SJSA1 (cell line): ENCODE measurements around the gene DMC1. TPM values are rescaled to one million over a fixed set of nuclear protein-coding genes. Genes with fewer than 3 reads are reported as not detected.
A peak's percentile ranks its signal among the peaks of the same experiment; 100 is the strongest.
"Not testable (repeated sequence)": the region's sequence is repeated elsewhere in the genome, so short reads cannot be mapped to it uniquely, and the experiment has no call there.

Experiments
- DNase-seq, 2 experiments: peaks; one replicate each; pipeline ENCODE4 v3.0.0-alpha.2; 2015 to 2020; ENCODE audit warnings: low spot score in 2 of 2, low read depth in 1 of 2
- H3K27ac ChIP-seq: fragments of 250-450 bp; sonication (Bioruptor Pico); 2 replicates; pipeline ENCODE4 v1.5.1; 2020; ENCODE audit warnings: mild to moderate bottlenecking, moderate library complexity
- H3K27me3 ChIP-seq: fragments of 250-450 bp; sonication (Bioruptor Pico); replicated peaks from 2 replicates; pipeline ENCODE4 v1.5.1; 2020; ENCODE audit warnings: mild to moderate bottlenecking, moderate library complexity
- H3K36me3 ChIP-seq: fragments of 250-450 bp; sonication (Bioruptor Pico); 2 replicates; pipeline ENCODE4 v1.5.1; 2020; ENCODE audit warnings: mild to moderate bottlenecking
- H3K4me1 ChIP-seq: fragments of 250-450 bp; sonication (Bioruptor Pico); replicated peaks from 2 replicates; pipeline ENCODE4 v1.6.1; 2021; ENCODE audit warnings: mild to moderate bottlenecking
- H3K4me3 ChIP-seq: fragments of 250-450 bp; sonication (Bioruptor Pico); 2 replicates; pipeline ENCODE4 v1.5.1; 2020; ENCODE audit warnings: mild to moderate bottlenecking
- H3K9me3 ChIP-seq: fragments of 250-450 bp; sonication (Bioruptor Pico); replicated peaks from 2 replicates; pipeline ENCODE4 v1.5.1; 2020; ENCODE audit warnings: mild to moderate bottlenecking
- total RNA-seq: library from RNA; depleted of rRNA; stranded (reverse); fragments of >200 nt; shearing (Covaris generic); gene quantifications from 2 replicates; pipeline ENCODE4 v1.2.3, GENCODE V29; 2014

The DMC1 gene
- total RNA-seq, 1 experiment from 2014 or later, result not detected

DNA sequence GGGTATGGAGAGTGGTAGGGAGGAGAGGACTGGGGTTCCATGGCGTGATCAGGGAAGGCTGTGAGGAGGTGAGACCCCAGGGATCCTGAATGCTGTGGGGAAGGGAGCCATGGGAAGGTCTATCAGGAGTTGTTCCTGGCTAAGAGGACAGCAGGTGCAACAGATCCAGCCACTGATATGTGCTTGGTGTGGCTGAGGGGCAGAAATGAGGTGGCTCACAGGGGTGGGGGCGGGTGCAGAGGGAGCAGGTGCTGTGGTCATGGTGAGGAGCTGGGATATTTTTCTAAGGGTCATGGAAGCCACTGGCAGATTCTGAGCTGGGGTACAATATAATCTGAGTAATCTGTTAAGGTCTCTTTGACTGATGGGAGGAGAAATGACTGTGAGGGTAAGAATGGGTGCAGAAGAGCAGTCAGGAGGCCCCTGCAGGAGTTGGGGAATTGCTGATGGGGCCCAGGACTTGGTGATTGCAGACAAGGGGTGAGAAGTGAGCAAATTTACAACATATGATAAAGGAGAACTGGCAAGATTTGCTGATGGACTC is 31.3 kb upstream of the DMC1 start:
- DNase-seq, result no peak
- H3K4me3 ChIP-seq, result no peak overlapping the region
- H3K36me3 ChIP-seq, result no peaks in the 10 kb centered on the region
- no peaks in the 10 kb centered on the region for H3K9me3 ChIP-seq
- H3K4me1 ChIP-seq, result peaks cover 4% of the 10 kb centered on the region
- peaks cover 3% of the 10 kb centered on the region; the same call in 1 of the 2 replicates for H3K27me3 ChIP-seq
- no peak overlapping the region for H3K27ac ChIP-seq

DNA sequence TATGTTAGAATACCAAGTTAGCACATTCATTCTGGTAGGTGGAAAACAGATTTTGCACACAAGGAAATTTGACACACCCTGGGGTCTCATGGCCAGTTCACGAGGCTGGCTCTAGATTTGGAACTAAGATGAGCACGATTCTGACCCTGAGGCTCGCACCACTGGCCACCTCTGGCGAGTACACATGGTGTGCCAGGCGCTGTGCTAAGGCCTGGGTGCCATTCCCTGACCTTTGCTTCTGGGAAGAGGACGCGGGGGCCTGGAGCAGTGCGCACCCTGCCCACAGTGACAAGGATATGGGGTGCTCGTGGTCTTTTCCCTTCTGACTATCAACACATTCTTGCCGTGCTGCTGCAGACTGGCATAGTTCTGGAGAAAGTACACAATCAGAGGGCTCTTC is 29.5 kb upstream of the DMC1 start:
- no peaks in the 10 kb centered on the region for H3K9me3 ChIP-seq
- no peak for DNase-seq
- H3K36me3 ChIP-seq, result no peaks in the 10 kb centered on the region
- H3K27ac ChIP-seq, result no peak overlapping the region
- H3K4me1 ChIP-seq, result peaks cover 11% of the 10 kb centered on the region
- H3K27me3 ChIP-seq, result peaks cover 3% of the 10 kb centered on the region; the same call in 1 of the 2 replicates
- H3K4me3 ChIP-seq, result no peak overlapping the region

DNA sequence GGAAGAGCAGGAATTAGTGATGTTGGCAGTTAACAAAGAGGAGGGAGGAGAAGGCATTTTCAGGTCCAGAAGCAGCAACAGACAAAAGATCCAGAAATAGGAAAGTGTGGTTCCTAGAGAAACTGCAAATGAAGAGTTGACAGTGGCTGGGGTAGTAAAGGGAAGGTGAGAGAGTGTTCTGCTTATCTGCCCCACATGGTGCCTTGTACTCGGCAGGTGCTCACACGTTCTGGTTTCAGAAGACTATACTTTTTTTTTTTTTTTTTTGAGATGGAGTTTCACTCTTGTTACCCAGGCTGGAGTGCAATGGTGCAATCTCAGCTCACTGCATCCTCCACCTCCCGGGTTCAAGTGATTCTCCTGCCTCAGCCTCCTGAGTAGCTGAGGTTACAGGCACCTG is 12.9 kb upstream of the DMC1 start:
- H3K36me3 ChIP-seq, DNase-seq, H3K4me1 ChIP-seq, H3K9me3 ChIP-seq, H3K27ac ChIP-seq, H3K27me3 ChIP-seq, H3K4me3 ChIP-seq: not testable (repeated sequence)

DNA sequence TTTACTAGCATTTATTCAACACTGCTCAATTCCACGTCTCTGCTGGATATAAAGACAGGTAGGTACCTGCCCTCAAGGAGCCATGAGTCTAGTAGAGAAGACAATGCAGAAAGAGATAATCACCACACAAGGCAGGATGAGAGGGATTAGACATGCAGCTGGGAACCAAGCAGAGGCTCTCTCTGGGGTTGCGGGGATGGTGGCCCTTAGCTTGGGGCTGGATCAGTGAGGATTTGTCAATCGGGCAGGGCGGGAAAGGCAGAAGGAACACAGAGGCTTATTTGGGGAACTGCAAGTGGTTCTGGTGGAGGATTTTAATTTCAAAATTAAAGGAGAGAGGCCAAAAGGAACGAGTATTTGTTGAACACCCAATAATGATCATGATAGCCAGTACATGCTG is 8.5 kb upstream of the DMC1 start:
- H3K27me3 ChIP-seq, result 0 out of 2 replicates have a peak, but pooled peaks cover 9% of the 10 kb centered on the region
- H3K9me3 ChIP-seq, result no peaks in the 10 kb centered on the region
- no peak for DNase-seq
- H3K4me1 ChIP-seq, result no peaks in the 10 kb centered on the region
- no peaks in the 10 kb centered on the region for H3K36me3 ChIP-seq
- no peak overlapping the region for H3K27ac ChIP-seq
- no peak overlapping the region for H3K4me3 ChIP-seq

DNA sequence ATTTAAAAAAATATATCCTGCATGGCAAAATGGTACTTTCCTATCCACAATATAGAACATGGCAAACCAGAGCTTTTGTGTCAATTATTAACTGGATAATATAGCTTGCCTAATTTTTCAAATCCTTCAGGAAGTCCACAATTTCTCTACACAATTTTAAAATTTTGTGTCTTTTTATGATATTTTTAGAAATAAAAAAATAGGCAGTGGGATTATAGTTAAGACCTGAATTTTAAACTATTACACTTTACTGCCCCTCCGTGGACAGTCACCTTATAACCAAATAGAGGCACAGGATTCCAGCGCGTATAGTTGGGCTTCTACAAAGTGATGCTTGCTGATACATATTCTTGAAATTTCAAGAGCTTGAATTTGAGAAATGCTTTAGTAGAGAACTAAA is 2.1 kb upstream of the DMC1 start:
- Histone ChIP-seq H3K27ac (no peak overlapping the region), H3K27me3 (no peaks in the 10 kb centered on the region), H3K9me3 (no peaks in the 10 kb centered on the region), H3K36me3 (no peaks in the 10 kb centered on the region), H3K4me1 (peaks cover 13% of the 10 kb centered on the region), H3K4me3 (no peak overlapping the region)
- DNase-seq, result peak in 1 of 2 experiments; percentile 25

DNA sequence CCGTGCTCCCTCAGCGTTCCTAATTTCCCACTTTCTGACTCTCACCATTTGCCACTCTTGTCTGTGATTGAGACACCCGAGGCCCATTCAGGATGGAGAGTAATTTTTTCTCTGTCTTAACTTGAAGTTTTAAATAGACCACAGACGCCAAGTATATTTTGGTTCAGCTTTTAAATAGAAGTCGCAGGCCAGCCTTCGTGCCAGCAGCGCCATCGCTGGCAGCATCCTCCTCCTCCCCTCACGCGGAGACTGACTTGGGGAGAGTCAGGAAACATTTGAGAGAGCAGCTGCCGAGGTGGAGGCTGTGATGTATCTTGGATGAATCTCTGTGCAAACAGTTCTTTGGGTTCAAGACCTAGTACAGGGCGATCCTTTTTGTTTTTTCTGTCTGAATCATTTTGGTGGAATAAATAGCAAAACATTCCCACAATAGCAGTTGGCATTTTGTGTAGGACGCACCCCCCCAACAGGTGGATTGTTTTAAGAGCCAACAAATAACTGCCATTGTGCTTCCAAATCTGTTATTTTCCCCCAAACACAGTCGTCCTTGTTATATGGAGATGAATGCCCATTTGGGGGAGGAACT is 889 bp upstream of the DMC1 start:
- DNase-seq, result peak in 1 of 2 experiments; percentile 29
- Histone ChIP-seq H3K27me3 (no peaks in the 10 kb centered on the region), H3K36me3 (no peaks in the 10 kb centered on the region), H3K4me3 (peak overlapping the region; percentile 41), H3K27ac (no peak overlapping the region), H3K4me1 (peaks cover 13% of the 10 kb centered on the region), H3K9me3 (no peaks in the 10 kb centered on the region)

DNA sequence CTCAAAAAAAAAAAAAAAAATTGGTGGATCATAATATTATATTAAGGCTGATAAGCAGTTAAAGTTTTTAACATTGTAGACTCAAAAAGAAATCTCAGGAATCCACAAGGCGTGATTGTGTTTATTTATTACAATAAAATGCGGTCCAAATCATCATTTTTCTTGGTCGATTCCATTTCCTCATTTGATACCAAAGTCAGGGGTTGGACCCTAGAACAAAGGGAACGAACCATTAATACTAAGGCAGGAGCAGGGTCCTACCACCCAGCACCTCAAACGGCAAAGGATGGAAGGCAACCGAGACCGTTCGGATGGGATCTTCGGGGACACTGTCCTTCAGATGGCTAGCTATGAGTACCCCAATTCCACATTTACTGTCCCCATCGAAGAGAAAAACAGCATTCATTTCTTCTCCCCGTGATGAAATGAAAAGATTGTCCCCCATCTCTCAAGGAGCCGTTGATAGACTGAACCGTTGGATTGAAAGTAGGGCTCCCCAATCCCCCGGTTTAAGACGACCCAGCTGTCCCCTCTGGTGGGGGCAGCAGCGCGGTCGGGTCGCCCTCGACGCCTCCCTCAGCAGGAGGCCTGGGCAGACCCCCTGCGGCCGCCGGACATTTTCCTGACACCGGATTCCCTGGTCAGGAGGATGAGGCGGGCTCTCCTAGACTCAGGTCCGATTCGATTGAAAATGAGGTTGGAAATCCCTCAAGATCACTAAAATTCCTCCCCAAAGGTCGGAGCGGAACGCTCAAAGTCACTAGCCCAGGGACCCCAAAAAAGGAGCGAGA is 607 bp downstream of the DMC1 start:
- no peak overlapping the region for H3K27ac ChIP-seq
- no peak for DNase-seq
- no peaks in the 10 kb centered on the region for H3K9me3 ChIP-seq
- H3K4me1 ChIP-seq, result peaks cover 13% of the 10 kb centered on the region
- no peaks in the 10 kb centered on the region for H3K27me3 ChIP-seq
- no peaks in the 10 kb centered on the region for H3K36me3 ChIP-seq
- H3K4me3 ChIP-seq, result no peak overlapping the region

DNA sequence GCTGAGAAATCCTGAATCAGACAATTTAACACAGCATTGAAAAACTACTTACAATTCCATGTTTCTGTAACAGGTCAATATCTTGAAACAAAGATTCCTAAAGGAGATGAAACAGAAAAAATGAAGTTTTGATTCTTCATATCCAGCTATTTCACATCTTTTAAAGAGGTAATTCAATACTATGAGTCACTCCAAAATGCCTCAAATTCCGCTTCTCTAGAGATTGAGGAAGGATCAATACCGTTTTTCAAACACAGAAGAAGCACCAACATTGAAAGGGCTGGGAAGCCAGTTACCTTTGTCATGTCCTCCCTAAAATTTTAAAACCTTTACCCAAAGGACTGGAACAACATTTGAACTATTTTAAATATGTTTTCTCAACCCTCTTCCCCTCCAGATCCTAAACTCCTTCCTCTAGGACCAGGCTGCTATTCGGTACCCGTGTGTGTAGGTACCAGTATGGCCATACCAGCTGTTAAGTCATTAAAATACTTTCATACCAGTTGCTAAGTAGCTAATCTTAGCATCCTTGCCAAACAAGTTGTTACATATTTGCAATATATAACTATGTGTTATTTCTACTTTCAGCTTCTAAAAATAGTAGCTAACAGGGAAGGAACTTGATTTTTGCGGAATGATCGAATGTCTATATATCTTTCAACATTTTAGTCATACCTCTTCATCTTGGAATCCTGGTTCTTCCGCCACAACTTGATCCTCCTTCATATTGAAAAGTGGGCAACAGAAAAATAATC is 2.3 kb downstream of the DMC1 start:
- Histone ChIP-seq H3K4me1 (peaks cover 13% of the 10 kb centered on the region), H3K27me3 (no peaks in the 10 kb centered on the region), H3K9me3 (no peaks in the 10 kb centered on the region), H3K27ac (no peak overlapping the region), H3K4me3 (no peak overlapping the region), H3K36me3 (no peaks in the 10 kb centered on the region)
- DNase-seq, result no peak

DNA sequence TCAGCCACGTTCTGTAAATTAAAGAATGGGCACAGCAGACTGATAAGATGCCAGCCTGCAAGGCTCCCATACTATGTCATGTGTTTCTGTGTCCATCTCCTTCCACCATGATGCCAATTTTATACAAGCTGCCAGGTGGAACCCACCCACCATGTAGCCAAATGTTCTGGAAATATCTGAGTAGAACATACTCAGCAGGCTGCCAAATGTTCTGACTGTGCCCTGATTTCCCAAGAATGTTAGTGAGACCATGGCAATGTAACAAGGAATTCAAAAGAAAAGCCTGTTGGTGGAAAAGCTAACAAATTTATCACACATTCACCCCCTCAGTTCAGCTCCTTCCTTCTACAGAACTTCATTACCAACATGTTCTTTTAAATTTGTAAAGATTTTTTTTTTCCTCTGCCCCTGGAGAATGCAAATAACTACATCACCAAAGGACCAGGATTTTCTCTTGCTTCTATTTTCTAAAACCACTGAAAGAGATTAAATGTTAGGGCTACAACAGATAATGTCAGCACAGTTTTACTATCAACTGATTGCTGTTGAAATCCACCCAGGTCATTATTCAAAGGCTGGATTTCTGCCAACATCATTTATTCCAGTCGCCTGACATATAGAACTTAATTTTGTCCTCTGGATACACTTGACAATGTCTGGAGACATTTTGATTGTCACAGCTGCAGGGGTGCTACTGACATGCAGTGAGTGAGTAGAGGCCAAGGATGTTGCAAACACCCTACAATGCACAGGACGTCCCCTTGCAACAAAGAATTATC is 3.1 kb downstream of the DMC1 start:
- no peak overlapping the region for H3K4me3 ChIP-seq
- DNase-seq, result no peak

DNA sequence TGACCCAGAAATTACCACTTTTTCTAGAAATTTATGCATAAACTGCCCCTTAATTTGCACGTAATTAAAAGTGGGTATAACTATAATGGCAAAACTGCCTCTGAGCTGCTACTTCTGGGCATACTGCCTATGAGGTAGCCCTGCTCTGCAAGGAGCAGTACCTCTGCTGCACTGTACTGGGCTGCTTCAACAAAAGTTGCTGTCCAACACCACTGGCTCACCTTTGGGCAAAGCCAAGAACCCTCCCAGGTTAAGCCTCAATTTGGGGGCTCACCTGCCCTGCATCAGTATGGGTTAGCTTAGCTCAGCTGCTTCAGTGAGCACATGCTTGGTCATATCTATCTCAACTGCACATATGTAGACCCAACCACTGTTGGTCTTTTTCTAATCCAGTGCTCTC is 4.5 kb downstream of the DMC1 start:
- no peak for DNase-seq
- H3K9me3 ChIP-seq, result no peaks in the 10 kb centered on the region
- peaks cover 4% of the 10 kb centered on the region for H3K27me3 ChIP-seq
- H3K27ac ChIP-seq, result no peak overlapping the region
- no peak overlapping the region for H3K4me3 ChIP-seq
- H3K4me1 ChIP-seq, result peaks cover 4% of the 10 kb centered on the region
- H3K36me3 ChIP-seq, result no peaks in the 10 kb centered on the region

More for the DNA sequence above, 3.1 kb downstream of the DMC1 start:
- H3K27me3 ChIP-seq, result no peaks in the 10 kb centered on the region
- no peak overlapping the region for H3K27ac ChIP-seq
- peaks cover 13% of the 10 kb centered on the region for H3K4me1 ChIP-seq
- H3K36me3 ChIP-seq, result no peaks in the 10 kb centered on the region
- no peaks in the 10 kb centered on the region for H3K9me3 ChIP-seq

DNA sequence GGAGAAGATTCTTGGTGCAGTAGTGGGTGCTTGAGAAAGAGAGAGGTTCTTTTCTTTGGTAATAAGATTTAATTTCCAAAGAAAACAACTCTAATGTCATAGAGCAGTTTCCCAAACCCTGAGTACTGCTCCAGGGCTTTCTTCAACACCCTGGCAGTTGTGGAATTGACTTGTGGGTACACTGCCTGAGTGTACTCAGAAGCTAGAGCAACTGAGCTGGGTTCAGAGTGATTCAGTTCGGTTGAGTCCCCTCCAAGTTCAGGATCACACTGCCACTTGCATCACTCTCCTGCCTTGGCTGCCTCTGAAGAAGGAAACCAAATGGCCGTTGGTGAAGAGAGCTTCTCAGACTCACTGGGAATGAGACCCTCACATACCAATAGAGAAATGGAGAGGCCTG is 5.3 kb downstream of the DMC1 start:
- H3K4me3 ChIP-seq, result no peak overlapping the region
- no peaks in the 10 kb centered on the region for H3K36me3 ChIP-seq
- no peak overlapping the region for H3K27ac ChIP-seq
- 0 out of 2 replicates have a peak, but pooled peaks cover under 1% of the 10 kb centered on the region for H3K4me1 ChIP-seq
- no peaks in the 10 kb centered on the region for H3K9me3 ChIP-seq
- no peak for DNase-seq
- H3K27me3 ChIP-seq, result peaks cover 4% of the 10 kb centered on the region

DNA sequence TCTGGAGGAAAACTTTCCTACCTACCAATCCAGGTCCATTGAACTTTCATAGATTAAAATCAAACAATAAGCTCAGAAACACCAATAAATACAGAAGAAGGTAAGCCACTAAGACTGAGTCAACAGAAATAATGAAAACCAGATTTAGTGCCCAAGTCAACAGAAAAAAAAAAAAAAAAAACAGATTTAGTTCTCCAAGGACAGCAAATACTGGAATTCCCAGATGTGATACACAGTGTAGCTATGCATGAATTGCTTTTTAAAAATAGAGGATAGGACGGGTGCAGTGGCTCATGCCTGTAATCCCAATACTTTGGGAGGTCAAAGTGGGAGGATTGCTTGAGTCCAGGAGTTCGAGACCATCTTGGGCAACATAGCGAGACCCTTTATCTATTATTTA is 15.7 kb downstream of the DMC1 start:
- DNase-seq, result no peak
- no peak overlapping the region for H3K27ac ChIP-seq
- 0 out of 2 replicates have a peak, but pooled peaks cover 3% of the 10 kb centered on the region for H3K27me3 ChIP-seq
- H3K36me3 ChIP-seq, result no peaks in the 10 kb centered on the region
- no peaks in the 10 kb centered on the region for H3K9me3 ChIP-seq
- H3K4me1 ChIP-seq, result no peaks in the 10 kb centered on the region
- no peak overlapping the region for H3K4me3 ChIP-seq
